ENCODE results near the gene ZFYVE16. TPM values are rescaled to one million over a fixed set of nuclear protein-coding genes. Genes with fewer than 3 reads are reported as not detected.

Gene ZFYVE16
- total and polyA plus RNA-seq, 2 of the 4 experiments (the other 2 are of a cell fraction), result 5.3 to 11.1 TPM

DNA sequence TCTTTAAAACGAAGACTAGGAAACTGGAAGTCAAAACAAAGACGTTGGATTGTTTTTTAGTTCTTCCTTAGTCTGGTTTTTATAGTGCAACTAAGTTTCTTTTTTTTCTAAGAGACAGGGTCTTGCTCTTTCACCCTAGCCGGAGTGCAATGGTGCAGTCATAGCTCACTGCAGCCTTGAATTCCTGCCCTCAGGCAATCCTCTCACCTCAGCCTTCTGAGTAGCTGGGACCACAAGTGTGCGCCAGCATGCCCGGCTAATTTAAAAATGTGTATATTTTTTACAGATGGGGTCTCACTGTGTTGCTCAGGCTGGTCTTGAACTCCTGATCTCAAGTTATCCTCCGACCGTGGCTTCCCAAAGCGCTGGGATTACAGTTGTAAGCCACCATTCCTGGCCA, 27.6 kb downstream of the ZFYVE16 start:
- Histone ChIP-seq H4K8ac (ENCODE audit: low read depth in 2 of 2, low read length in 2 of 2) (no peak overlapping the region), H3K79me1 (ENCODE audit: low read depth in 1 of 2, low read length in 2 of 2) (peaks cover 3 to 11% of the 10 kb centered on the region in 2 experiments; a peak in 3 of 4 replicates), H3K4me3 (ENCODE audit: insufficient read depth, low read depth, low read length) (no peak overlapping the region), H2BK15ac (ENCODE audit: low read depth, low read length) (no peak overlapping the region), H3K27ac (ENCODE audit: insufficient read depth, low read length) (no peak overlapping the region), H3K23ac (ENCODE audit: low read depth, low read length) (no peak overlapping the region), H2AFZ (replicated peaks; ENCODE audit: low read length, poor library complexity) (no peak overlapping the region), H2AK5ac (ENCODE audit: low read depth, low read length) (no peak overlapping the region), H3K18ac (ENCODE audit: low read depth, low read length) (no peak overlapping the region), H4K91ac (ENCODE audit: insufficient read depth, low read depth, low read length) (no peak overlapping the region), H3K9ac (ENCODE audit: low read depth, low read length) (no peak overlapping the region), H2BK20ac (ENCODE audit: low read depth, low read length) (no peak overlapping the region), H3K4me1 (ENCODE audit: control insufficient read depth, insufficient read depth, low read length) (no peaks in the 10 kb centered on the region), H4K5ac (ENCODE audit: low read depth, low read length) (no peak overlapping the region), H3K9me1 (ENCODE audit: insufficient read depth, low read length) (no peaks in the 10 kb centered on the region), H2BK5ac (ENCODE audit: low read depth, low read length, poor library complexity, severe bottlenecking) (no peak overlapping the region), H3K36me3 (ENCODE audit: control insufficient read depth, insufficient read depth, low read length) (peaks cover 9% of the 10 kb centered on the region), H3K56ac (ENCODE audit: extremely low read depth, insufficient read depth, low read length) (no peak overlapping the region), H3K4me2 (ENCODE audit: low read depth, low read length) (no peak overlapping the region), H2AK9ac (replicated peaks; ENCODE audit: low read depth, low read length, poor library complexity) (no peak overlapping the region), H3K4ac (ENCODE audit: low read depth, low read length) (no peak overlapping the region), H3K9me3 (ENCODE audit: control insufficient read depth, insufficient read depth, low read length) (no peaks in the 10 kb centered on the region), H2BK120ac (ENCODE audit: low read depth, low read length) (no peak overlapping the region), H3K14ac (replicated peaks; ENCODE audit: low read depth, low read length) (no peak overlapping the region), H4K20me1 (ENCODE audit: insufficient read depth, low read length) (no peaks in the 10 kb centered on the region), H3K27me3 (ENCODE audit: control insufficient read depth, insufficient read depth, low read length) (no peaks in the 10 kb centered on the region)
- dilution Hi-C loops (cut with HindIII; ENCODE audit: low sequenced_read_pairs, unreplicated experiment) (no loop called here), intact Hi-C loops (cut with micrococcal nuclease) (no loop called here), in situ Hi-C loops (cut with MboI; ENCODE audit: low sequenced_read_pairs) (no loop called here)
- TF ChIP-seq RAD21 (IDR thresholded peaks at IDR 0.05; ENCODE audit: low read length) (no peak), CHD1 (IDR thresholded peaks at IDR 0.05; ENCODE audit: low read depth, low read length) (no peak), NFE2L2 (IDR thresholded peaks at IDR 0.05; ENCODE audit: low read depth, low read length) (no peak), FOS (IDR thresholded peaks at IDR 0.05; ENCODE audit: low read depth, low read length) (no peak), POLR2A (IDR thresholded peaks at IDR 0.05; ENCODE audit: low read depth, low read length) (no peak), MXI1 (IDR thresholded peaks at IDR 0.05; ENCODE audit: borderline replicate concordance, low read depth, low read length) (no peak), RFX5 (IDR thresholded peaks at IDR 0.05; ENCODE audit: low read depth, low read length) (no peak), BHLHE40 (IDR thresholded peaks at IDR 0.05; ENCODE audit: low read depth, low read length) (no peak), MAFK (IDR thresholded peaks at IDR 0.05; ENCODE audit: low read depth, low read length) (no peak), MAZ (IDR thresholded peaks at IDR 0.05; ENCODE audit: borderline replicate concordance, low read depth, low read length) (no peak), SMC3 (IDR thresholded peaks at IDR 0.05; ENCODE audit: low read depth, low read length) (no peak), RCOR1 (IDR thresholded peaks at IDR 0.05; ENCODE audit: insufficient replicate concordance, low read length) (no peak), CEBPB (IDR thresholded peaks at IDR 0.05; ENCODE audit: low read depth, low read length) (no peak)
- TF ChIP-seq, protein P1, sequence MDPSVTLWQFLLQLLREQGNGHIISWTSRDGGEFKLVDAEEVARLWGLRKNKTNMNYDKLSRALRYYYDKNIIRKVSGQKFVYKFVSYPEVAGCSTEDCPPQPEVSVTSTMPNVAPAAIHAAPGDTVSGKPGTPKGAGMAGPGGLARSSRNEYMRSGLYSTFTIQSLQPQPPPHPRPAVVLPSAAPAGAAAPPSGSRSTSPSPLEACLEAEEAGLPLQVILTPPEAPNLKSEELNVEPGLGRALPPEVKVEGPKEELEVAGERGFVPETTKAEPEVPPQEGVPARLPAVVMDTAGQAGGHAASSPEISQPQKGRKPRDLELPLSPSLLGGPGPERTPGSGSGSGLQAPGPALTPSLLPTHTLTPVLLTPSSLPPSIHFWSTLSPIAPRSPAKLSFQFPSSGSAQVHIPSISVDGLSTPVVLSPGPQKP (IDR thresholded peaks at IDR 0.05; ENCODE audit: borderline replicate concordance, low read depth, low read length), result no peak
- TF ChIP-seq, protein P2, sequence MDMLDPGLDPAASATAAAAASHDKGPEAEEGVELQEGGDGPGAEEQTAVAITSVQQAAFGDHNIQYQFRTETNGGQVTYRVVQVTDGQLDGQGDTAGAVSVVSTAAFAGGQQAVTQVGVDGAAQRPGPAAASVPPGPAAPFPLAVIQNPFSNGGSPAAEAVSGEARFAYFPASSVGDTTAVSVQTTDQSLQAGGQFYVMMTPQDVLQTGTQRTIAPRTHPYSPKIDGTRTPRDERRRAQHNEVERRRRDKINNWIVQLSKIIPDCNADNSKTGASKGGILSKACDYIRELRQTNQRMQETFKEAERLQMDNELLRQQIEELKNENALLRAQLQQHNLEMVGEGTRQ (IDR thresholded peaks at IDR 0.05; ENCODE audit: low read depth, low read length), result no peak
- TF ChIP-seq, protein P3, sequence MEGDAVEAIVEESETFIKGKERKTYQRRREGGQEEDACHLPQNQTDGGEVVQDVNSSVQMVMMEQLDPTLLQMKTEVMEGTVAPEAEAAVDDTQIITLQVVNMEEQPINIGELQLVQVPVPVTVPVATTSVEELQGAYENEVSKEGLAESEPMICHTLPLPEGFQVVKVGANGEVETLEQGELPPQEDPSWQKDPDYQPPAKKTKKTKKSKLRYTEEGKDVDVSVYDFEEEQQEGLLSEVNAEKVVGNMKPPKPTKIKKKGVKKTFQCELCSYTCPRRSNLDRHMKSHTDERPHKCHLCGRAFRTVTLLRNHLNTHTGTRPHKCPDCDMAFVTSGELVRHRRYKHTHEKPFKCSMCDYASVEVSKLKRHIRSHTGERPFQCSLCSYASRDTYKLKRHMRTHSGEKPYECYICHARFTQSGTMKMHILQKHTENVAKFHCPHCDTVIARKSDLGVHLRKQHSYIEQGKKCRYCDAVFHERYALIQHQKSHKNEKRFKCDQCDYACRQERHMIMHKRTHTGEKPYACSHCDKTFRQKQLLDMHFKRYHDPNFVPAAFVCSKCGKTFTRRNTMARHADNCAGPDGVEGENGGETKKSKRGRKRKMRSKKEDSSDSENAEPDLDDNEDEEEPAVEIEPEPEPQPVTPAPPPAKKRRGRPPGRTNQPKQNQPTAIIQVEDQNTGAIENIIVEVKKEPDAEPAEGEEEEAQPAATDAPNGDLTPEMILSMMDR (conservative IDR thresholded peaks at IDR 0.05; ENCODE audit: low read depth, low read length), result no peak
- ChIA-PET POLR2A (ENCODE audit: unreplicated experiment) (no interaction called here), CTCF (no interaction called here)
- ATAC-seq (ENCODE audit: low read depth), result no peak
- no peak for DNase-seq
- BruUV-seq (replicated peaks), result no TSS peak
- no CpG with 5 or more reads among the region's 8 CpGs for WGBS, 2 experiments (ENCODE audit: extremely low coverage in 2 of 2, insufficient read length in 1 of 2)
